GM18951 (cell line): ENCODE data around the gene CRIP1.

Experiments
- POLR2A ChIP-seq: IDR thresholded peaks from 4 replicates; pipeline ENCODE4 v1.6.1; 2011; ENCODE audit warnings: mild to moderate bottlenecking; ENCODE audit not compliant: insufficient read length, insufficient read depth; ENCODE audit errors: extremely low read depth
- in situ Hi-C: fragments of 300-500 bp; cut with MboI; formaldehyde crosslinking; loops from one replicate; pipeline ENCODE4 v1.12.0; 2022; ENCODE audit warnings: low sequenced_read_pairs, mixed read lengths, inconsistent platforms; ENCODE audit not compliant: unreplicated experiment

CRIP1 gene

GRCh38 chr14:105533811-105534498 is 47.3 kb downstream of the CRIP1 start:
- in situ Hi-C loops, result no loop called here
- TF ChIP-seq POLR2A, result no peak

DNA sequence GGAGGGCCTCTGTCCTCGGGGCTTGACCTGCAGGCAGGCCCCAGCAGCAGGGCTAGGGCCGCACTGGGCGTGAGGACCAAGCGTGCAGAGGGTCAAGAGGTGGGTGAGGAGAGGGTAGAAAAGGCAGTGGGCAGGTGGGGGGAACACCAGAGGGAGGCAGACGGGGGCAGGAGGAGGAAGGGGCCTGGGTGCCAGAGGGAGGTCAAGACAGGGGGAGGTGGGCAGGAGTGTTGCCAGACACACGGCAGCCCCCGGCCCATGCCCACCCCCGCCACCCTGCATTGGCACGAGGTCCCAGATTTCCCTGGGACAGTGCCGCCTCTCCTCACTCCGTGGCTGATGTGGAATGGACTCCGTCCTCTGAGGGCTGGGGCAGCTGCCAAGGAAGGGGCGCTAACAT is 47.9 kb downstream of the CRIP1 start:
- in situ Hi-C loops, result no loop called here

DNA sequence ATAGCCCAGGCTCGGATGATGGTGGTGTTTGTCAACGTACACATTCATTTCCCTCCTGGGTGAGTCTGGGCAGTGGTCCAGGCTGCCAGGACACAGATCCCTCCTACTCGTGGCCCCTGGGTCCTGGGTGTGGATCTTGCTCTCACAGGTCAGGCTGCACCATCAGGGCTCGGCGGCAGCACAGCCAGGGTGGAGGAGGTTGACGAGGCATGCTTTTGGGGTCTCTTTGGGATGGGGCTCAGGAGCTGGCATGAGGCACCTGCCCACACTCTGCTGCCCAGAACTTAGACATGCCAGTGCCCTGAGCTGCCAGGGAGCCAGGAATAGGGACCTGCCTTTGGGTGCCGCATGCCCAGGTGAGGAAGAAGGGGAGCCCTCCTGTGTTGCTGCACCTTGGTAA is 49.4 kb downstream of the CRIP1 start:
- in situ Hi-C loops, result no loop called here
- TF ChIP-seq POLR2A, result no peak

More for the DNA sequence above, 47.9 kb downstream of the CRIP1 start:
- no peak for TF ChIP-seq POLR2A

DNA sequence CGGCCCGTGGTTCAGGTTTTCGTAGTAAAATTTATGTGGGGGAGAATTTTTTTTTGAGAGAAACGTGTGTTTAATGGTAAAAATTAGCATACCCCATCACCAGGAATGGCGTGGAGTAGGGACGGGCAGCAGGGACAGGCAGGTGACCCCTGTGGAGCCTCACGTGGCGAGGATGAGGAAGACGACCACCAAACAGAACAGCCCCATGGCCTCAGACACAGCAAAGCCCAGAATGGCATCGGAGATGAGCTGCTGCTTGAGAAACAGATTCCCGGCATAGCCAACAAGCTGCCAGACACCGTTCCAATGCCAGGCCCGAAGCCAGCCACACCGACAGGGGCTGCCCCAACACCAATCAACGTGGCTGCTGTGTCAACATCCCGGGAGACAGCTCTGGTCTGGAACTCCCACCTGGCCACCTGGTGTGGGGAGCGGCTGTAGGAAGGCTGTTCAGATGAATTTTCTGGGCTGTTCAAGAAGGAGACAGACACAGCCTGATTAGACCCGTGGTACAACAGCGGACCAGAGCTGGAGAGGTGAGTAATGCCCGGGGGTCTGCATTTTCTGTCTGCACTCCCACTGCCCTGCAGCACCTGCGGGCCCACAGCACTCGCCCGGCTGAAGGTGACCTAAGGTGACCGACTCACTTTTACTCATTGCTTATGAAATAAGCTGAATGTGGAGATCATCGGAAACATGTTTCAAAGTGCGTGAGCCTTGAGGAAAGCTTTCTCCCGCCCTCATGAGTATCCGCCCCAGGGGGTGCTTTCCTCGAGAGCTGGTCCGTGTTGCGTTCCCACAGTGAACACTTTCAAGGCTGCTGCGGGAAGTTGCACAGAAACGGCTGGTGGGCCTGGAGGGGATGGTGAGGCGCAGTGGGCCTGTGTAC is 50.2 kb downstream of the CRIP1 start:
- in situ Hi-C loops, result no loop called here
- TF ChIP-seq POLR2A, result no peak

GRCh38 chr14:105537580-105538474 is 51.1 kb downstream of the CRIP1 start:
- in situ Hi-C loops, result no loop called here
- TF ChIP-seq POLR2A, result no peak
